ENCODE data around the gene SEMA5A. TPM values are rescaled to one million over a fixed set of nuclear protein-coding genes. Genes with fewer than 3 reads are reported as not detected.

SEMA5A gene
- total RNA-seq, 1 experiment from 2014 or later: 9.3 TPM

- Mint-ChIP-seq H3K27me3 (ENCODE audit: low read depth) (no peaks in the 10 kb centered on the region), H3K9me3 (peaks cover 4% of the 10 kb centered on the region; the same call in 1 of the 2 replicates), H3K27ac (no peak overlapping the region), H3K36me3 (no peaks in the 10 kb centered on the region), H3K4me1 (0 out of 2 replicates have a peak, but pooled peaks cover 3% of the 10 kb centered on the region), H3K4me3 (no peak overlapping the region)
- ATAC-seq: no peak
- ChIA-PET CTCF (no interaction called here), POLR2A (no interaction called here)
- no peak for TF ChIP-seq CBFB (CRISPR knock-in tag; IDR thresholded peaks at IDR 0.05; ENCODE audit: low read depth)
- no peak for TF ChIP-seq NFYB (CRISPR knock-in tag; conservative IDR thresholded peaks at IDR 0.05; ENCODE audit: low read depth)
- no peak for TF ChIP-seq ATF1 (CRISPR knock-in tag; IDR thresholded peaks at IDR 0.05)
- no peak for TF ChIP-seq E2F4 (CRISPR knock-in tag; IDR thresholded peaks at IDR 0.05; ENCODE audit: borderline replicate concordance, low read depth)
- TF ChIP-seq NR2C2 (CRISPR knock-in tag; IDR thresholded peaks at IDR 0.05): no peak
- no peak for TF ChIP-seq ZNF423 (CRISPR knock-in tag; IDR thresholded peaks at IDR 0.05)
- TF ChIP-seq ARID4B (CRISPR knock-in tag; IDR thresholded peaks at IDR 0.05; ENCODE audit: borderline replicate concordance): no peak
- no peak for TF ChIP-seq TP53 (CRISPR knock-in tag; IDR thresholded peaks at IDR 0.05)
- no peak for TF ChIP-seq USF1 (CRISPR knock-in tag; IDR thresholded peaks at IDR 0.05)
- no peak for TF ChIP-seq OVOL2 (CRISPR knock-in tag; IDR thresholded peaks at IDR 0.05; ENCODE audit: borderline replicate concordance)
- TF ChIP-seq MLX (CRISPR knock-in tag; IDR thresholded peaks at IDR 0.05): no peak
- TF ChIP-seq KAT7 (CRISPR knock-in tag; IDR thresholded peaks at IDR 0.05; ENCODE audit: borderline replicate concordance): no peak
- TF ChIP-seq JAZF1 (CRISPR knock-in tag; IDR thresholded peaks at IDR 0.05): no peak
- TF ChIP-seq GRHL2 (CRISPR knock-in tag; IDR thresholded peaks at IDR 0.05; ENCODE audit: insufficient replicate concordance, severe bottlenecking): no peak
- TF ChIP-seq NFATC4 (CRISPR knock-in tag; IDR thresholded peaks at IDR 0.05): no peak
- no peak for TF ChIP-seq ZMAT4 (CRISPR knock-in tag; IDR thresholded peaks at IDR 0.05)
- TF ChIP-seq MAX (CRISPR knock-in tag; IDR thresholded peaks at IDR 0.05): no peak
- TF ChIP-seq CTCF (IDR thresholded peaks at IDR 0.05): no peak
- no peak for TF ChIP-seq FOXJ3 (CRISPR knock-in tag; IDR thresholded peaks at IDR 0.05; ENCODE audit: borderline replicate concordance)
- no peak for DNase-seq (ENCODE audit: low spot score)
These were observed 244.7 kb downstream of the SEMA5A start for GRCh38 chr5:9301200-9301599.

Measured in WTC11 (cell line).